Stomach (tissue), 9 donors: Measurements from ENCODE around the gene PEX3. TPM values are rescaled to one million over a fixed set of nuclear protein-coding genes. Genes with fewer than 3 reads are reported as not detected.

Source experiments
- DNase-seq, 2 donors: peaks; one replicate each; pipeline versions ENCODE4 v3.0.0 to v3.0.0-alpha.2; 2013 to 2019
- H3K27ac ChIP-seq, 5 donors: fragments of 200-600 bp in 4 of 5; sonication (generic) in 4 of 5; one replicate each; pipeline ENCODE4 v1.5.1; 2013 to 2019; ENCODE audit warnings: mild to moderate bottlenecking in 1 of 5, moderate library complexity in 1 of 5
- H3K27me3 ChIP-seq, 3 donors: fragments of 200-600 bp; sonication (generic); one replicate each; pipeline ENCODE4 v1.5.1; 2017 to 2019; ENCODE audit warnings: mixed run types in 1 of 3
- H3K36me3 ChIP-seq, 4 donors: fragments of 200-600 bp; sonication (generic); 1 replicate in 3 of 4; 2 replicates in 1 of 4; pipeline ENCODE4 v1.5.1; 2016 to 2019
- H3K4me1 ChIP-seq, 4 donors: fragments of 200-600 bp; sonication (generic); one replicate each; pipeline ENCODE4 v1.5.1; 2016 to 2019
- H3K4me3 ChIP-seq, 4 donors: fragments of 200-600 bp; sonication (generic) in 3 of 4; one replicate each; pipeline ENCODE4 v1.5.1; 2016 to 2019; ENCODE audit warnings: mild to moderate bottlenecking in 1 of 4
- H3K9me3 ChIP-seq, 4 donors: fragments of 200-600 bp; sonication (generic); one replicate each; pipeline ENCODE4 v1.5.1; 2016 to 2019
- CTCF ChIP-seq, 7 experiments: fragments of 450-650 bp in 4 of 7; fragments of 200-600 bp in 3 of 7; sonication (generic) in 3 of 7; IDR thresholded peaks; one replicate each; pipeline ENCODE4 v1.5.1; 2016 to 2019; ENCODE audit warnings: antibody characterized with exemption in 7 of 7, control low read depth in 2 of 7, mild to moderate bottlenecking in 1 of 7
- EP300 ChIP-seq: sonication (generic); formaldehyde crosslinking; IDR thresholded peaks from one replicate; pipeline ENCODE4 v1.6.1; 2017; ENCODE audit warnings: antibody characterized with exemption
- POLR2A ChIP-seq, 4 donors: fragments of 450-650 bp; IDR thresholded peaks; one replicate each; pipeline ENCODE4 v1.6.1; 2016; ENCODE audit warnings: antibody characterized with exemption in 4 of 4, control low read depth in 2 of 4, mild to moderate bottlenecking in 1 of 4, moderate library complexity in 1 of 4
- POLR2AphosphoS5 ChIP-seq, 3 donors: sonication (generic); formaldehyde crosslinking; IDR thresholded peaks; one replicate each; pipeline ENCODE4 v1.6.1; 2016; ENCODE audit warnings: antibody characterized with exemption in 3 of 3
- WGBS, 5 donors: extraction: QIAGEN DNeasy Blood & Tissue Kit in 3 of 5; methylation state at CpG; one replicate each; pipeline versions ENCODE4 v1.1.5 to v1.1.7; 2013 to 2018; 5-methylcytosine and 5-hydroxymethylcytosine counted together
- intact Hi-C: fragments of 100-400 bp; cut with DNase I; formaldehyde crosslinking; loops from one replicate; pipeline ENCODE4 v1.15.1; 2023; ENCODE audit warnings: low total_unique reads
- polyA plus RNA-seq, 3 donors: library from polyadenylated mRNA; stranded (reverse); fragments of 200-250 nt; gene quantifications; one replicate each; pipeline ENCODE4 v1.2.3, GENCODE V29; 2013
- total RNA-seq, 5 donors: library from RNA; depleted of rRNA; stranded (reverse); fragments of >200 nt; gene quantifications; one replicate each; pipeline versions ENCODE4 v1.1.0 to v1.2.3, GENCODE V29; 2014 to 2016
- donor health status: healthy with polysubstance abuse.
- donor health status: Bipolar disorder and iron deficiency.
- donor health status: healthy.

The PEX3 gene
- total and polyA plus RNA-seq, 8 donors: 0.58 to 32.3 (median 9.1) TPM

- peaks cover 4 to 34% (median 21%) of the 10 kb centered on the region in 4 donors for H3K4me1 ChIP-seq
- H3K27ac ChIP-seq: no peak overlapping the region
- no peak overlapping the region for H3K4me3 ChIP-seq
- intact Hi-C loops: no loop called here
- H3K36me3 ChIP-seq: no peaks in the 10 kb centered on the region
- no peak for DNase-seq
- 70 to 92% (median 79%) methylated on average over 2 of the region's 2 CpGs for WGBS, 5 donors
- no peaks in the 10 kb centered on the region for H3K9me3 ChIP-seq
- no peaks in the 10 kb centered on the region for H3K27me3 ChIP-seq
- TF ChIP-seq POLR2AphosphoS5 (IDR thresholded peaks at IDR 0.05): no peak
- no peak for TF ChIP-seq CTCF (IDR thresholded peaks at IDR 0.05)
- TF ChIP-seq EP300: no peak
- no peak for TF ChIP-seq POLR2A (IDR thresholded peaks at IDR 0.05)
Measured at GRCh38 chr6:143516690-143517446, 66.3 kb downstream of the PEX3 start.

GRCh38 chr6:143517447-143517773 lies 66.8 kb downstream of the PEX3 start:
- Histone ChIP-seq H3K4me3 (no peak overlapping the region), H3K9me3 (no peaks in the 10 kb centered on the region), H3K4me1 (peaks cover 0 to 30% (median 18%) of the 10 kb centered on the region in 4 donors), H3K36me3 (no peaks in the 10 kb centered on the region), H3K27me3 (no peaks in the 10 kb centered on the region), H3K27ac (no peak overlapping the region)
- 74 to 89% (median 76%) methylated on average over 3 of the region's 3 CpGs for WGBS, 5 donors
- intact Hi-C loops: no loop called here
- TF ChIP-seq POLR2AphosphoS5 (IDR thresholded peaks at IDR 0.05): no peak
- TF ChIP-seq CTCF (IDR thresholded peaks at IDR 0.05): no peak
- no peak for TF ChIP-seq EP300
- TF ChIP-seq POLR2A (IDR thresholded peaks at IDR 0.05): no peak
- no peak for DNase-seq

- WGBS, 5 donors: 65 to 80% (median 78%) methylated on average over 8 of the region's 8 CpGs
- DNase-seq: no peak
- Histone ChIP-seq H3K4me3 (no peak overlapping the region), H3K4me1 (no peaks in the 10 kb centered on the region), H3K36me3 (no peaks in the 10 kb centered on the region), H3K27ac (no peak overlapping the region), H3K27me3 (no peaks in the 10 kb centered on the region), H3K9me3 (no peaks in the 10 kb centered on the region)
- TF ChIP-seq EP300 (no peak), POLR2A (IDR thresholded peaks at IDR 0.05) (no peak), CTCF (IDR thresholded peaks at IDR 0.05) (no peak), POLR2AphosphoS5 (IDR thresholded peaks at IDR 0.05) (no peak)
- intact Hi-C loops: no loop called here
Measured at GRCh38 chr6:143522039-143522600, 71.5 kb downstream of the PEX3 start.

- TF ChIP-seq CTCF (IDR thresholded peaks at IDR 0.05) (no peak), EP300 (no peak), POLR2A (IDR thresholded peaks at IDR 0.05) (no peak), POLR2AphosphoS5 (IDR thresholded peaks at IDR 0.05) (no peak)
Measured at GRCh38 chr6:143525356-143525755, 74.8 kb downstream of the PEX3 start.

More at GRCh38 chr6:143525356-143525755, 74.8 kb downstream of the PEX3 start:
- Histone ChIP-seq H3K27me3 (no peaks in the 10 kb centered on the region), H3K4me3 (no peak overlapping the region), H3K36me3 (no peaks in the 10 kb centered on the region), H3K27ac (no peak overlapping the region), H3K4me1 (no peaks in the 10 kb centered on the region), H3K9me3 (no peaks in the 10 kb centered on the region)
- intact Hi-C loops: no loop called here
- DNase-seq: no peak
- WGBS, 5 donors: 79 to 88% (median 84%) methylated on average over 1 of the region's 1 CpG
